Stimulated activated naive CD4-positive, alpha-beta T cell (primary cell): ENCODE measurements around the gene DSE.

ENCODE experiments used
- DNase-seq, 6 experiments: peaks; one replicate each; lab custom pipeline; 2025; lab: John Stamatoyannopoulos, UW

DSE gene

GRCh38 chr6:116475141-116475540, 104.4 kb downstream of the DSE start:
- no peak for DNase-seq

GRCh38 chr6:116476002-116476678, 105.4 kb downstream of the DSE start:
- DNase-seq = peak in 2 of 6 experiments; percentile 20 to 23

GRCh38 chr6:116482780-116483179, 112.0 kb downstream of the DSE start:
- no peak for DNase-seq

GRCh38 chr6:116483616-116484015, 112.9 kb downstream of the DSE start:
- DNase-seq = no peak

GRCh38 chr6:116485559-116486184, 114.9 kb downstream of the DSE start:
- DNase-seq = no peak

- no peak for DNase-seq
Measured at GRCh38 chr6:116491610-116492330, 121.0 kb downstream of the DSE start.

- no peak for DNase-seq
Measured at GRCh38 chr6:116492331-116493067, 121.8 kb downstream of the DSE start.
